Testis (tissue), 2 donors: ENCODE measurements around the gene SLC6A19.

Source experiments
- CTCF ChIP-seq, 3 experiments: fragments of 450-650 bp in 2 of 3; fragments of 200-600 bp in 1 of 3; sonication (generic) in 1 of 3; IDR thresholded peaks; one replicate each; pipeline ENCODE4 v1.5.1; 2016 to 2019; ENCODE audit warnings: antibody characterized with exemption in 3 of 3, mild to moderate bottlenecking in 2 of 3, moderate library complexity in 1 of 3
- POLR2A ChIP-seq: fragments of 450-650 bp; IDR thresholded peaks from one replicate; pipeline ENCODE4 v1.6.1; 2017; ENCODE audit warnings: antibody characterized with exemption, mild to moderate bottlenecking, moderate library complexity

DNA sequence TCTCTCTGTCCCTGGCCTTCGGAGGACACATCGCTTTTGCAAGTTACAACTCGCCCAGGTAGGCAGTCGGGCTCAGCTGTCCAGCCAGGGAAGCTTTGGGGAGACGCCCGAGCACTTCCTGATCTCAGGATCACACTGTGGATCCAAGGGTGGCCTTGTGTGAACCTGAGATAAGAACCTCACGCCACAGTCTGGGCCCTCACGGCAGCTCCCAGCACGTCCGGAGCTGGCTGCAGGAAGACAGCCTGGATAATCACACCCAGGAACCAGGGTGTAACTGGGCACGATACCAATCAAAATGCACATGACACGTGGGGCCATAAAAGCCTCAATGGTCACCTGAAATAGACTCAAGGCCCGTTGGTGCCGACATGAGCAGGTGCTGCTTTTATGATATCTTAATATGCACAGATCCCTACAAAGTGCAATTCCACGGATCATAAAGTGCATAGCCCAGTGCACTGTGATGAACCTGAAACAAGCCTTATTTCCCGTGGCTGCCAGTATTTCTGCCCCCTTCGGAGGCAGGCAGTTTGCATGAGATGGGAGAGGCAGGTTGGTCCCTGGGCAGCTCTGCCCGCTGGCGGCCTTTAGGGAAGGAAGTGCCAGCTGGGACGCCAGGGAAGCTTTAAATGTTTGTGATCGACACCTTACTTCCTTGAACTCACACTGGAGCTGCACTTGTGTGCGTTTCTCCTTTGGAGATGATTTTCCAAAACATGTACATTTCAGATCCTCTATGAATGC, 38.3 kb downstream of the SLC6A19 start:
- TF ChIP-seq CTCF (IDR thresholded peaks at IDR 0.05) (no peak), POLR2A (no peak)
